Osteoblast (primary cell): ENCODE measurements around the gene EPHA10. TPM values are rescaled to one million over a fixed set of nuclear protein-coding genes. Genes with fewer than 3 reads are reported as not detected.

Experiments
- DNase-seq: peaks from one replicate; pipeline ENCODE4 v3.0.0; 2011; ENCODE audit warnings: low spot score, mixed read lengths; ENCODE audit not compliant: insufficient read length; ENCODE audit errors: missing footprints
- H2AFZ ChIP-seq: 2 replicates; pipeline ENCODE4 v1.6.0; 2011; ENCODE audit warnings: mild to moderate bottlenecking, low read length
- H3K27ac ChIP-seq: 2 replicates; pipeline ENCODE4 v1.5.1; 2011; ENCODE audit warnings: mild to moderate bottlenecking, low read depth, low read length, moderate library complexity
- H3K27me3 ChIP-seq: 2 replicates; pipeline ENCODE4 v1.6.0; 2012; ENCODE audit warnings: mild to moderate bottlenecking, control low read depth, inconsistent platforms, low read length, moderate library complexity; ENCODE audit not compliant: insufficient read depth
- H3K36me3 ChIP-seq: 2 replicates; pipeline ENCODE4 v1.5.1; 2011; ENCODE audit warnings: mild to moderate bottlenecking, low read length, control low read depth, moderate library complexity; ENCODE audit not compliant: insufficient read depth
- H3K4me1 ChIP-seq: 2 replicates; pipeline ENCODE4 v1.5.1; 2011; ENCODE audit warnings: mild to moderate bottlenecking, low read length, control low read depth, moderate library complexity; ENCODE audit not compliant: insufficient read depth
- H3K4me2 ChIP-seq: 2 replicates; pipeline ENCODE4 v1.6.0; 2011; ENCODE audit warnings: mild to moderate bottlenecking, low read length; ENCODE audit not compliant: insufficient read depth
- H3K4me3 ChIP-seq: fragments of 200-600 bp; sonication (generic); 3 replicates; pipeline ENCODE4 v1.5.1; 2012; ENCODE audit warnings: mild to moderate bottlenecking, low read length, inconsistent platforms; ENCODE audit not compliant: insufficient read depth
- H3K79me2 ChIP-seq: 2 replicates; pipeline ENCODE4 v1.6.0; 2012; ENCODE audit warnings: mild to moderate bottlenecking, low read length, control low read depth, inconsistent platforms; ENCODE audit not compliant: insufficient read depth
- H3K9me3 ChIP-seq: 2 replicates; pipeline ENCODE4 v1.5.1; 2011; ENCODE audit warnings: low read depth, low read length, control low read depth
- H4K20me1 ChIP-seq: 2 replicates; pipeline ENCODE4 v1.6.0; 2012; ENCODE audit warnings: mild to moderate bottlenecking, low read length, control low read depth; ENCODE audit not compliant: insufficient read depth
- total RNA-seq: library from RNA; depleted of rRNA; stranded (reverse); fragments of >200 nt; gene quantifications from 2 replicates; pipeline ENCODE4 v1.2.3, GENCODE V29; 2012
- TF ChIP-seq, protein P1 (sequence below): IDR thresholded peaks from 2 replicates; pipeline ENCODE4 v1.5.1; 2011; ENCODE audit warnings: mild to moderate bottlenecking, low read depth, low read length, moderate library complexity; ENCODE audit errors: extremely low read depth

The EPHA10 gene
- total RNA-seq, 1 donor, result not detected

DNA sequence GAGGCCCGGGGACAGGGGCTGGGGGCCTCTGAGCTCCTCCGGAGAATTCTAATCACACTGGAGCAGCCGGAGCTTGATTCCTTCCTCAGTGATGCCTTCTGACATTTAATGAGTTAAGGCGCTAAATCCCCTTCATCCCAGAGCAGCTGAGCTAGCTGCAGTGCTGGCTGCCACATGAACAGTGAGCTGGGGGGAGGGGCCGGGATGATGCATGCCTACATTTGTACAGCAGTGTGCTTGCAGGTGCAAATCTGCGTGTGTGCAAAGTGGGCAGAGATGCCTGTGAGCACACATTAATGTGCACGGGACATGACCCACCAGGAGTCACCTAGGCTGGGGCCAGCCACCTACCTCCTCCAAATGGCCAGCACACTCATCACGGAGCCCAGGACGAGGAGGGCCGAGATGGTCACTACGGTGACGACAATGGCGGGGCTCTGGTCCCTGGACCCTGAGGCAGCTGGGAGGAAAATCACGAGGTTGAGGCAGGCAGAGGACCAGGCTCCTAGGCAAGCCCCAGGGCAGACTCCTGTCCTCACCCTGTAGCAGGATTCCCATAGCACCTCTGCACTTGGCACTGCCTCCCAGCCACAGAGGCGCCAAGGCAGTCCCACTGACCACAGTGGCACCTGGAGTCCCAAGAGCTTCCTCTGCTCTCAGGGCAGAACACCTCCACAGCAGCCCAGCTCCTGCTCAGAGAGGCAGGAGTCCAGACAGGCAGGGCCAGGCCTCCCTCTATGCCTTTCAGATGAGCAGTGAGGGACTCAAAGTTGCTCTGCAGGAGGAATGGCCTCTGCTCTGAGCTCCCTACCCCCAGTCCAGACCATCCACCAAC lies 38.0 kb downstream of the EPHA10 start:
- H3K79me2 ChIP-seq, result no peaks in the 10 kb centered on the region
- H3K36me3 ChIP-seq, result no peaks in the 10 kb centered on the region
- H3K4me2 ChIP-seq, result no peak overlapping the region
- no peak overlapping the region for H2AFZ ChIP-seq
- peaks cover 3% of the 10 kb centered on the region for H4K20me1 ChIP-seq
- no peaks in the 10 kb centered on the region for H3K9me3 ChIP-seq
- no peak overlapping the region for H3K27ac ChIP-seq
- H3K4me3 ChIP-seq, result no peak overlapping the region
- DNase-seq, result peak; percentile 37
- TF ChIP-seq, protein P1, sequence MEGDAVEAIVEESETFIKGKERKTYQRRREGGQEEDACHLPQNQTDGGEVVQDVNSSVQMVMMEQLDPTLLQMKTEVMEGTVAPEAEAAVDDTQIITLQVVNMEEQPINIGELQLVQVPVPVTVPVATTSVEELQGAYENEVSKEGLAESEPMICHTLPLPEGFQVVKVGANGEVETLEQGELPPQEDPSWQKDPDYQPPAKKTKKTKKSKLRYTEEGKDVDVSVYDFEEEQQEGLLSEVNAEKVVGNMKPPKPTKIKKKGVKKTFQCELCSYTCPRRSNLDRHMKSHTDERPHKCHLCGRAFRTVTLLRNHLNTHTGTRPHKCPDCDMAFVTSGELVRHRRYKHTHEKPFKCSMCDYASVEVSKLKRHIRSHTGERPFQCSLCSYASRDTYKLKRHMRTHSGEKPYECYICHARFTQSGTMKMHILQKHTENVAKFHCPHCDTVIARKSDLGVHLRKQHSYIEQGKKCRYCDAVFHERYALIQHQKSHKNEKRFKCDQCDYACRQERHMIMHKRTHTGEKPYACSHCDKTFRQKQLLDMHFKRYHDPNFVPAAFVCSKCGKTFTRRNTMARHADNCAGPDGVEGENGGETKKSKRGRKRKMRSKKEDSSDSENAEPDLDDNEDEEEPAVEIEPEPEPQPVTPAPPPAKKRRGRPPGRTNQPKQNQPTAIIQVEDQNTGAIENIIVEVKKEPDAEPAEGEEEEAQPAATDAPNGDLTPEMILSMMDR, result no peak
- H3K27me3 ChIP-seq, result peaks cover 56% of the 10 kb centered on the region
- H3K4me1 ChIP-seq, result peaks cover 14% of the 10 kb centered on the region

DNA sequence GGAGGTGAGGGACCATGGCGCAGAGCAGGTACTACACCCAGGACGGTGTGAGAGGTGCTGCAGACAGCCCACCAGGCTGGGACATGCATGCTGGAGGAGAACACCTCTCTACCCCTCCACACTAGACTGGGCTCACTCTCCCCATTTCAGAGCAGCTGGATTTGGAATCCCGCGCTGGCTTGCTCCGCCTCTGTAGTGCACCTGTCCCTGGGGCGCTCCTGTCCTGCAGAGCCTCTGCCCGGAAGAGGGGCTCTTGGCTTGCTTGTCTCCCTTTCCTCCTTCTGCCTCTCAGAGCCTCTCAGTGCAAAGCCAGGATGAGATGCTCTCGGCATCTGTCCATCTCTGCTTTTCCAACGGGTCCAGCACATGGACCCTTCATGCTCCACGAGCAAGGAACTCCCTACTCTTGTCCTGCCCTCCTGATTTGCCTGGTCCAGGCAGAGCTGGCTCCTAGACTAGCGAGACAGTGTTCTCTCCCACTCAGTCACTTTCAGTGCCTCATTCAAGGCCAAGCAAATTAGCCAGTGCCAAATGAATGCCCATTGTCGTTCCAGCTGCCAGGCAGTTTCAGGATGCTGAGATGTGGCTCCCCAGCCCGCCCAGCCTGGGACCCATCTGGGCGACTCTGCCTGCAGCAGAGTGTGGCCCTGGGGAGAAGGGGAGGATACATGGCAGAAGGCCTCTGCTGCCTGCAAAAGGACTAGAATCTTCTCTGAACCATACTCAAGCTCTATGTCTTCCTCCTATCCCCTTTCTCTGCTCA lies 38.9 kb downstream of the EPHA10 start:
- Histone ChIP-seq H4K20me1 (peaks cover 3% of the 10 kb centered on the region), H3K36me3 (no peaks in the 10 kb centered on the region), H3K79me2 (no peaks in the 10 kb centered on the region), H3K4me2 (no peak overlapping the region), H3K4me1 (peaks cover 14% of the 10 kb centered on the region), H3K9me3 (no peaks in the 10 kb centered on the region), H2AFZ (no peak overlapping the region), H3K27ac (no peak overlapping the region), H3K27me3 (peaks cover 60% of the 10 kb centered on the region), H3K4me3 (no peak overlapping the region)
- peak; percentile 45 for DNase-seq
- TF ChIP-seq, protein P1, result no peak

DNA sequence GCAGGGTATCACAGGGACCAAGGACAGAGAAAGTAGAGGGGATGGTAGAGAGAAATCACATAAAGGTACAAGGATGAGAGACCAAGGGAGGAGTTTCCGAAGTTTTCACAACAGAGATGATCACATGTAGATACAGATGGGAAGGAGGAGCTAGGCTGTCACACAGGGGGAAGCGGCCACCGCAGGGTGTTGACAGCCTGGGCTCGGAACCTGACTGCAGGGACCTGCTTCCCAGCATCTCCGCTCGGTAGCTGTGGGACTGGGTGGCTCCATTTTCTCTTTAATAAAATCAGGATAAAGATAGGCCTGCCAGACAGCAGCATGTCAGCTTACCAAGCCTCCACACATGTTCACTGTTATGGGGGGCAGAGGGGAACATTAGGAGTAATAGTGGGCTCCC lies 40.3 kb downstream of the EPHA10 start:
- peaks cover 14% of the 10 kb centered on the region for H3K4me1 ChIP-seq
- TF ChIP-seq, protein P1, result no peak
- H3K9me3 ChIP-seq, result no peaks in the 10 kb centered on the region
- DNase-seq, result no peak
- H3K27me3 ChIP-seq, result peaks cover 54% of the 10 kb centered on the region
- no peak overlapping the region for H3K4me2 ChIP-seq
- H3K36me3 ChIP-seq, result no peaks in the 10 kb centered on the region
- no peaks in the 10 kb centered on the region for H3K79me2 ChIP-seq
- H3K4me3 ChIP-seq, result no peak overlapping the region
- peaks cover 3% of the 10 kb centered on the region for H4K20me1 ChIP-seq
- H3K27ac ChIP-seq, result no peak overlapping the region
- no peak overlapping the region for H2AFZ ChIP-seq
